ENCODE measurements around the gene SLC41A1. TPM values are rescaled to one million over a fixed set of nuclear protein-coding genes. Genes with fewer than 3 reads are reported as not detected.

SLC41A1 gene
- total RNA-seq, 1 donor, result 29.3 TPM

GRCh38 chr1:205783433-205783795 is 29.6 kb downstream of the SLC41A1 start:
- Histone ChIP-seq H3K36me3 (ENCODE audit: insufficient read depth, low read length) (no peaks in the 10 kb centered on the region), H3K27ac (ENCODE audit: low read depth, low read length) (no peak overlapping the region), H3K4me2 (ENCODE audit: insufficient read depth, low read length) (no peak overlapping the region), H3K27me3 (ENCODE audit: insufficient read depth, low read length) (no peaks in the 10 kb centered on the region), H3K9me3 (ENCODE audit: low read depth, low read length) (no peaks in the 10 kb centered on the region), H3K4me1 (ENCODE audit: insufficient read depth, low read length) (peaks cover 4% of the 10 kb centered on the region), H3K79me2 (ENCODE audit: insufficient read depth, low read length) (no peaks in the 10 kb centered on the region), H4K20me1 (ENCODE audit: insufficient read depth, low read length) (no peaks in the 10 kb centered on the region), H3K4me3 (ENCODE audit: insufficient read depth, low read length) (no peak overlapping the region), H2AFZ (ENCODE audit: low read length) (no peak overlapping the region)
- DNase-seq (ENCODE audit: insufficient read length, low spot score, missing footprints), result no peak
- TF ChIP-seq CTCF (IDR thresholded peaks at IDR 0.05; ENCODE audit: extremely low read depth, low read depth, low read length), result no peak

GRCh38 chr1:205782627-205783432 is 30.2 kb downstream of the SLC41A1 start:
- Histone ChIP-seq H3K4me3 (ENCODE audit: insufficient read depth, low read length) (no peak overlapping the region), H3K27me3 (ENCODE audit: insufficient read depth, low read length) (no peaks in the 10 kb centered on the region), H3K27ac (ENCODE audit: low read depth, low read length) (no peak overlapping the region), H3K79me2 (ENCODE audit: insufficient read depth, low read length) (no peaks in the 10 kb centered on the region), H3K4me1 (ENCODE audit: insufficient read depth, low read length) (peaks cover 4% of the 10 kb centered on the region), H2AFZ (ENCODE audit: low read length) (no peak overlapping the region), H3K36me3 (ENCODE audit: insufficient read depth, low read length) (no peaks in the 10 kb centered on the region), H3K9me3 (ENCODE audit: low read depth, low read length) (no peaks in the 10 kb centered on the region), H3K4me2 (ENCODE audit: insufficient read depth, low read length) (no peak overlapping the region), H4K20me1 (ENCODE audit: insufficient read depth, low read length) (no peaks in the 10 kb centered on the region)
- DNase-seq (ENCODE audit: insufficient read length, low spot score, missing footprints), result peak; percentile 35
- no peak for TF ChIP-seq CTCF (IDR thresholded peaks at IDR 0.05; ENCODE audit: extremely low read depth, low read depth, low read length)

- DNase-seq (ENCODE audit: insufficient read length, low spot score, missing footprints), result no peak
- no peak for TF ChIP-seq CTCF (IDR thresholded peaks at IDR 0.05; ENCODE audit: extremely low read depth, low read depth, low read length)
- no peaks in the 10 kb centered on the region for H3K9me3 ChIP-seq (ENCODE audit: low read depth, low read length)
- no peaks in the 10 kb centered on the region for H3K27me3 ChIP-seq (ENCODE audit: insufficient read depth, low read length)
- no peak overlapping the region for H3K4me3 ChIP-seq (ENCODE audit: insufficient read depth, low read length)
- H2AFZ ChIP-seq (ENCODE audit: low read length), result no peak overlapping the region
- H3K27ac ChIP-seq (ENCODE audit: low read depth, low read length), result no peak overlapping the region
- no peak overlapping the region for H3K4me2 ChIP-seq (ENCODE audit: insufficient read depth, low read length)
- no peaks in the 10 kb centered on the region for H3K36me3 ChIP-seq (ENCODE audit: insufficient read depth, low read length)
- no peaks in the 10 kb centered on the region for H3K79me2 ChIP-seq (ENCODE audit: insufficient read depth, low read length)
- H3K4me1 ChIP-seq (ENCODE audit: insufficient read depth, low read length), result peaks cover 15% of the 10 kb centered on the region
- no peaks in the 10 kb centered on the region for H4K20me1 ChIP-seq (ENCODE audit: insufficient read depth, low read length)
Measured at GRCh38 chr1:205780335-205780734, 32.7 kb downstream of the SLC41A1 start.

- no peaks in the 10 kb centered on the region for H4K20me1 ChIP-seq (ENCODE audit: insufficient read depth, low read length)
- no peak for DNase-seq (ENCODE audit: insufficient read length, low spot score, missing footprints)
- H3K4me3 ChIP-seq (ENCODE audit: insufficient read depth, low read length), result no peak overlapping the region
- H3K27me3 ChIP-seq (ENCODE audit: insufficient read depth, low read length), result no peaks in the 10 kb centered on the region
- H3K27ac ChIP-seq (ENCODE audit: low read depth, low read length), result no peak overlapping the region
- no peaks in the 10 kb centered on the region for H3K36me3 ChIP-seq (ENCODE audit: insufficient read depth, low read length)
- peaks cover 8% of the 10 kb centered on the region for H3K79me2 ChIP-seq (ENCODE audit: insufficient read depth, low read length)
- no peak overlapping the region for H3K4me2 ChIP-seq (ENCODE audit: insufficient read depth, low read length)
- H3K4me1 ChIP-seq (ENCODE audit: insufficient read depth, low read length), result peaks cover 14% of the 10 kb centered on the region
- no peak for TF ChIP-seq CTCF (IDR thresholded peaks at IDR 0.05; ENCODE audit: extremely low read depth, low read depth, low read length)
- no peak overlapping the region for H2AFZ ChIP-seq (ENCODE audit: low read length)
- no peaks in the 10 kb centered on the region for H3K9me3 ChIP-seq (ENCODE audit: low read depth, low read length)
Measured at GRCh38 chr1:205777994-205778393, 35.0 kb downstream of the SLC41A1 start.
